ENCODE data around the gene COL8A2. TPM values are rescaled to one million over a fixed set of nuclear protein-coding genes. Genes with fewer than 3 reads are reported as not detected.

Gene COL8A2
- total RNA-seq, 1 donor from 2014 or later, result 16.2 TPM

DNA sequence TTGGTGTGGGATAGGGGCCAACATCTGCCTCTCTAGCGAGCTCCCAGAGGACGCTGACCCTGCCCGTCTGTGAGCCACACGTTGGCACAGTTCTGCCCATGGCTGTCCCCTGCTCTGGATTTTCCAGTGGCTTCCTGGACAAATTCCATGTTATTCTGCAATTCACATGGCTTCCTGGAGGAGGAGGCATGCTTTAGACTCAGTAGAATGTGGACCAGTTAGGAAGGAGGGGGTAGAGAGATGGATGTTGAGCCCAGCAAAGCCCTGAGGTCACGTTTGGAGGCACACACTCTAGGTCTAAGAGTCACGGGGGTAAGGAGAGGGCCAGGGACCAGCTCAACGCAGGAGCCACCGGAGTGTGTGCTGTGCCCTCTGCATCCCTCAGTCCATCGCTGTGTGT lies 12.2 kb downstream of the COL8A2 start:
- no peak overlapping the region for H3K4me3 ChIP-seq
- H3K4me1 ChIP-seq, result peaks cover 5% of the 10 kb centered on the region
- intact Hi-C loops (cut with DNase I), result no loop called here
- H3K36me3 ChIP-seq, result no peaks in the 10 kb centered on the region
- no peaks in the 10 kb centered on the region for H3K9me3 ChIP-seq
- H3K27me3 ChIP-seq, result no peaks in the 10 kb centered on the region
- ATAC-seq, result no peak
- no peak overlapping the region for H3K27ac ChIP-seq
- TF ChIP-seq, protein P1, sequence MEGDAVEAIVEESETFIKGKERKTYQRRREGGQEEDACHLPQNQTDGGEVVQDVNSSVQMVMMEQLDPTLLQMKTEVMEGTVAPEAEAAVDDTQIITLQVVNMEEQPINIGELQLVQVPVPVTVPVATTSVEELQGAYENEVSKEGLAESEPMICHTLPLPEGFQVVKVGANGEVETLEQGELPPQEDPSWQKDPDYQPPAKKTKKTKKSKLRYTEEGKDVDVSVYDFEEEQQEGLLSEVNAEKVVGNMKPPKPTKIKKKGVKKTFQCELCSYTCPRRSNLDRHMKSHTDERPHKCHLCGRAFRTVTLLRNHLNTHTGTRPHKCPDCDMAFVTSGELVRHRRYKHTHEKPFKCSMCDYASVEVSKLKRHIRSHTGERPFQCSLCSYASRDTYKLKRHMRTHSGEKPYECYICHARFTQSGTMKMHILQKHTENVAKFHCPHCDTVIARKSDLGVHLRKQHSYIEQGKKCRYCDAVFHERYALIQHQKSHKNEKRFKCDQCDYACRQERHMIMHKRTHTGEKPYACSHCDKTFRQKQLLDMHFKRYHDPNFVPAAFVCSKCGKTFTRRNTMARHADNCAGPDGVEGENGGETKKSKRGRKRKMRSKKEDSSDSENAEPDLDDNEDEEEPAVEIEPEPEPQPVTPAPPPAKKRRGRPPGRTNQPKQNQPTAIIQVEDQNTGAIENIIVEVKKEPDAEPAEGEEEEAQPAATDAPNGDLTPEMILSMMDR (IDR thresholded peaks at IDR 0.05), result no peak
- DNase-seq, result no peak

DNA sequence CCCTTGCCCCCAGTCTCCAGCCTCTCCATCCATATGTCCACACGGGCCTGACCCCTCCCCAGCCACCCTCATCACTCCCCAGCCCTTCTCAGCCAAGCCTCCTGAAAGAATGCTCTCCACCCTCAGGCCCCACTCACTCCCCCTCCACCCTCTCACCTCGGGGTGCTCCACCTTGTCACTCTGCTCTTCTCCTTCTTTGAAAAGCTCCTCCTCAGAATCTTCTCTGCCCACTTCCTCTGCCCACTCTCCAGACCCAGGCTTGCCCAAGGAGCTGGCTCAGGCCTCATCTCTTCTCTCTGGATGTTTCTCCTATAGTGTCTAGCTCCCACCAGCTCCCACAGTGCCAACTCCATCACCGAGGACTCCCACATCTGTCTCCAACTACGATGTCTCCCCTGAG lies 13.9 kb downstream of the COL8A2 start:
- Histone ChIP-seq H3K27ac (no peak overlapping the region), H3K36me3 (no peaks in the 10 kb centered on the region), H3K4me1 (peaks cover 5% of the 10 kb centered on the region), H3K27me3 (no peaks in the 10 kb centered on the region), H3K9me3 (no peaks in the 10 kb centered on the region), H3K4me3 (no peak overlapping the region)
- DNase-seq (no peak), ATAC-seq (no peak)
- intact Hi-C loops (cut with DNase I), result no loop called here
- TF ChIP-seq, protein P1 (IDR thresholded peaks at IDR 0.05), result no peak

DNA sequence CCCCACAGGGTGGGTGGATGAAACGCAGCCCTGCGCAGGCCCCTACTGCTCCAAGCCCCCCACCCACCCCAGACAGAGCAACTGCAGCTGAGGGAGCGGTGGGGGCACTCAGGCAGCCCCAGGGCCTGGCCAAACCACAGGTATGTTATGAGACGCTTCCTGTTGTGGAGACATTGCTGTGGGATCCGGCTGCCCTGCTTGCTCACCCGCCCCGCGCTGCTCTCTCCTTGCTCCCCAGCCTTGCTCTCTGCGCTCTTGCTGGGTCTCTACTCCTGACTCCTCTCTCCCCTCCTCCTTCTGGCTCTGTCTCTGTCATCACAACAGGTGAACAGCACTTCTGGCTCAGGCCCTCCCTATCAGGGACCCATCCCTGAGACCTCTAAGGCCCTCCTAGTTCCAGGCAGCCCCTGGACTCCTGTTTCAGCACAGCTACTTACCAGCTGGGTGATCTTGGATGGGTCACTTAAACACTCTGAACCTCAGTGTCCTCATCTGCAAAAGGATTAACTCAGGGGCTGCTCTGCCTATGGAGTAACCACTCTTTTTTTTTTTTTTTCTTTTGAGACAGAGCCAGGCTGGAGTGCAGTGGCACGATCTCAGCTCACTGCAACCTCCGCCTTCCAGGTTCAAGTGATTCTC lies 15.9 kb downstream of the COL8A2 start:
- H3K27ac ChIP-seq, result no peak overlapping the region
- TF ChIP-seq, protein P1 (IDR thresholded peaks at IDR 0.05), result no peak
- H3K4me1 ChIP-seq, result no peaks in the 10 kb centered on the region
- no peaks in the 10 kb centered on the region for H3K27me3 ChIP-seq
- peak; percentile 11 for ATAC-seq
- H3K36me3 ChIP-seq, result no peaks in the 10 kb centered on the region
- intact Hi-C loops (cut with DNase I), result no loop called here
- no peaks in the 10 kb centered on the region for H3K9me3 ChIP-seq
- no peak for DNase-seq
- no peak overlapping the region for H3K4me3 ChIP-seq

DNA sequence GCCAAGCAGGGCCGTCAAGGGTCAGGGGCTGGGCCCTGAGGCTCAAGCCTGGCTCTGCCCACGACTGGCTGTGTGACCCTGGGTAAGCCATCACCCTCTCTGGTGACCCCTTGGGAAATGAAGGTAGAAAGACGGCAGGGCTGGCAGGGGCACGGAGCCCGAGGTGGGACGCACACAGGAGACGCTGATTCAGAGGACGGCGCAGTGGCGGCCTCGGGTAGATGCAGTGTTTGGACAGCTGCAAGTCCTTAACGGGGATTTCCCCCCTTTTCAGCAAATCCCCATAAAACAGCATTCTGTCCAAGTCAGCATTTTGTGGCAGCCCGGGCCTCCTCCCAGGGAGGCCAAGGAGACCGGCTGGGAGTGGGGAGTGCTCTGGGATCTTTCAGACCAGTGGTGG lies 16.7 kb downstream of the COL8A2 start:
- no peak for DNase-seq
- no peak for ATAC-seq
- TF ChIP-seq, protein P1 (IDR thresholded peaks at IDR 0.05), result no peak

DNA sequence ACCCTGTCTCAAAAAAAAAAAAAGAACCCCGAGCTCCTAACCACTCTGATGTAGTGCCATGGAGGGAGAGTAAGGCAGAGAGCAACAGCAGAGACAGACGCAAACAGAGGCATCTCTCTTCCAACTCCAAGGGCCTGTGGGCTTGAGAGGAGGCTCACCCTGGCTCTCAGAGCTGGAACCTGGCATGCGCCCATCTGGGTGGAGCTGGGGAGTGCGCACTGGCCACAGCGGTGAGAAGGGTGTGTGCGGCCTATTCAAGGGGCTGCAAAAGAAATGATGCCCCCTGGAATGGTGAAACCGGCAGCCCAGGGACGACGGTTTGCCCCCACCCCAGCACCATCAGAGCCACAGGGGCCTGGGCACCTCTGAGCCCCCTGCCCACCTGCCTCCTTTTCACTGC lies 17.6 kb downstream of the COL8A2 start:
- H3K9me3 ChIP-seq, result no peaks in the 10 kb centered on the region
- H3K27me3 ChIP-seq, result no peaks in the 10 kb centered on the region
- H3K4me3 ChIP-seq, result no peak overlapping the region
- ATAC-seq (peak; percentile 52), DNase-seq (no peak)
- H3K4me1 ChIP-seq, result no peaks in the 10 kb centered on the region
- TF ChIP-seq, protein P1 (IDR thresholded peaks at IDR 0.05), result no peak
- H3K36me3 ChIP-seq, result no peaks in the 10 kb centered on the region
- intact Hi-C loops (cut with DNase I), result no loop called here
- no peak overlapping the region for H3K27ac ChIP-seq

More for the DNA sequence above, 16.7 kb downstream of the COL8A2 start:
- H3K9me3 ChIP-seq, result no peaks in the 10 kb centered on the region
- H3K27me3 ChIP-seq, result no peaks in the 10 kb centered on the region
- no peaks in the 10 kb centered on the region for H3K36me3 ChIP-seq
- H3K27ac ChIP-seq, result no peak overlapping the region
- intact Hi-C loops (cut with DNase I), result no loop called here
- H3K4me3 ChIP-seq, result no peak overlapping the region
- H3K4me1 ChIP-seq, result no peaks in the 10 kb centered on the region

DNA sequence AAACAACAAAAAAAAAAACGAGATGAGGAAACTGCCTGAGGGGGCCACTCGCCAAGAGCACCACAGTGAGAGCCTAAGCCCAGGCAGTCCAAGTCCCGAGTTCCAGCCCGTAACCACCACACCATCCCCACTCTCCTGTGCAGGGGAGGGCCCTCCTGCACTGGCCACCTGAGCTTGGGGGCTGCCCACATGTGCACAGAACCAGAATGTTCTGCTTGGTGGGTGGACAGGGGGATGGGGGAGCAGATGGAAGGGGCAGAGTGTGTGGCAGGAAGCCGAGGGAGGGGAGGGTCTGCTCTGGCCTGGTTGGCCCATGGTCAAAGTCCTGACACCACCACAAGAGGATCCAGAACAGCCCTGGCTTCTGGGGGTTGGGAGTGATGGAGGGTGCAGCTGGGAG lies 18.8 kb downstream of the COL8A2 start:
- Histone ChIP-seq H3K4me3 (no peak overlapping the region), H3K36me3 (no peaks in the 10 kb centered on the region), H3K4me1 (no peaks in the 10 kb centered on the region), H3K27me3 (no peaks in the 10 kb centered on the region), H3K9me3 (no peaks in the 10 kb centered on the region), H3K27ac (no peak overlapping the region)
- intact Hi-C loops (cut with DNase I), result no loop called here
- ATAC-seq (peak; percentile 6), DNase-seq (no peak)
- TF ChIP-seq, protein P1 (IDR thresholded peaks at IDR 0.05), result no peak
